Measurements from ENCODE around the gene MMP25.

Gene MMP25

DNA sequence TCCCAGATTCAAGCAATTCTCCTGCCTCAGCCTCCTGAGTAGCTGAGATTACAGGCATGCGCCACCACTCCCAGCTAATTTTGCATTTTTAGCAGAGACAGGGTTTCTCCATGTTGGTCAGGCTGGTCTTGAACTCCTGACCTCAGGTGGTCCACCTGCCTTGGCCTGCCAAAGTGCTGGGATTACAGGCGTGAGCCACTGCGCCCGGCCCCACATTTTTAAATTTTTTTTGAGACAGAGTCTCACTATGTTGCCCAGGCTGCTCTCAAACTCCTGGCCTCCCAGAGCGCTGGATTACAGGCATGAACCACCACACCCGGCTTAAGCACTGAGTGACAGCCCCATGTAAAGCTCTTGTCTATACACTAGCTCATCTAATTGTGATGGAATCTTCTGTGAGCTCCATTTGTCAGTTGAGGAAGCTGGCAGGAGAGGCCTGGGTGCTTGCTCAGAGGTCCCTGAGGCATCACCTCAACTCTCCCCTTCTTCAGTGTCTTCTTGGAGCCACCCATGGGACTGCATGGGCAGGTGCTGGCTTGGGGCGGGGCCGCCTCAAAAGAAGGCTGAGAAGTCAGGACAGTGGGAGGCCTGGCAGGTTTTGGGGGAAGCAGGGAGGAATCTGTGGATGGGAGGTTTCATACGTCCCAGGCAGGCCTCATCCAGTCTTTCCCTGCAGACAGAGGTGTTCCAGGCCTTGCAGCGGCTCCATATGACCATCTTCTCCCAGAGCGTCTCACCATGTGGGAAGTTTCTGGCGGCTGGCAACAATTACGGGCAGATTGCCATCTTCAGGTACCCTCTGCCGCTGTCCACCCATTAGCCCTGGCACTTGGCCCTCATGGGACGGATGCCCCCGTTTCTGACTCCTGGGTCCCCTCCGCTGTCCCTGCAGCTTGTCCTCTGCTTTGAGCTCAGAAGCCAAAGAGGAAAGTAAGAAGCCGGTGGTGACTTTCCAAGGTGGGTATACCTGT is 21.0 kb upstream of the MMP25 start:
- no peaks in the 10 kb centered on the region for H3K27me3 ChIP-seq (ENCODE audit: control insufficient read depth, insufficient read depth, low read length)
- no peak overlapping the region for H2AFZ ChIP-seq
- H3K4me3 ChIP-seq (ENCODE audit: low read depth, low read length), result no peak overlapping the region
- TF ChIP-seq, protein P1, sequence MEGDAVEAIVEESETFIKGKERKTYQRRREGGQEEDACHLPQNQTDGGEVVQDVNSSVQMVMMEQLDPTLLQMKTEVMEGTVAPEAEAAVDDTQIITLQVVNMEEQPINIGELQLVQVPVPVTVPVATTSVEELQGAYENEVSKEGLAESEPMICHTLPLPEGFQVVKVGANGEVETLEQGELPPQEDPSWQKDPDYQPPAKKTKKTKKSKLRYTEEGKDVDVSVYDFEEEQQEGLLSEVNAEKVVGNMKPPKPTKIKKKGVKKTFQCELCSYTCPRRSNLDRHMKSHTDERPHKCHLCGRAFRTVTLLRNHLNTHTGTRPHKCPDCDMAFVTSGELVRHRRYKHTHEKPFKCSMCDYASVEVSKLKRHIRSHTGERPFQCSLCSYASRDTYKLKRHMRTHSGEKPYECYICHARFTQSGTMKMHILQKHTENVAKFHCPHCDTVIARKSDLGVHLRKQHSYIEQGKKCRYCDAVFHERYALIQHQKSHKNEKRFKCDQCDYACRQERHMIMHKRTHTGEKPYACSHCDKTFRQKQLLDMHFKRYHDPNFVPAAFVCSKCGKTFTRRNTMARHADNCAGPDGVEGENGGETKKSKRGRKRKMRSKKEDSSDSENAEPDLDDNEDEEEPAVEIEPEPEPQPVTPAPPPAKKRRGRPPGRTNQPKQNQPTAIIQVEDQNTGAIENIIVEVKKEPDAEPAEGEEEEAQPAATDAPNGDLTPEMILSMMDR (IDR thresholded peaks at IDR 0.05), result no peak
- no peak overlapping the region for H3K4me2 ChIP-seq (ENCODE audit: low read length)
- no peaks in the 10 kb centered on the region for H3K36me3 ChIP-seq (ENCODE audit: control insufficient read depth, insufficient read depth, low read length)
- H3K79me2 ChIP-seq, result no peaks in the 10 kb centered on the region
- H3K9ac ChIP-seq, result no peak overlapping the region
- no peak overlapping the region for H3K27ac ChIP-seq
- peaks cover 15% of the 10 kb centered on the region for H3K4me1 ChIP-seq
- no peaks in the 10 kb centered on the region for H3K9me3 ChIP-seq (ENCODE audit: control insufficient read depth, low read length)

DNA sequence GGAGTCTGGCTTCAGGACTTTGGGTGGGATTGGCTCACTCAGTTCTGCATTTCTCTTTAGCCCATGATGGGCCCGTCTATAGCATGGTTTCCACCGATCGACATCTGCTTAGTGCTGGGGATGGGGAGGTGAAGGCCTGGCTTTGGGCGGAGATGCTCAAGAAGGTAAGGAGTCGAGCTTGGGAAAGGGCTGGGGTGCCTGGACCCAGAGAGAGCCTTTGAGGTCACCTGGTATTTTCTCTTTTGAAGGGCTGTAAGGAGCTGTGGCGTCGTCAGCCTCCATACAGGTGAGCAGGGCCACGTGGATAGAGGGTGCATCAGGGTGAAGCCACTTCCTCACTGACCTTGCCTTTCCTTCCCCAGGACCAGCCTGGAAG is 20.4 kb upstream of the MMP25 start:
- Histone ChIP-seq H3K4me1 (peaks cover 15% of the 10 kb centered on the region), H3K4me3 (ENCODE audit: low read depth, low read length) (no peak overlapping the region), H3K79me2 (no peaks in the 10 kb centered on the region), H3K27me3 (ENCODE audit: control insufficient read depth, insufficient read depth, low read length) (no peaks in the 10 kb centered on the region), H3K9me3 (ENCODE audit: control insufficient read depth, low read length) (no peaks in the 10 kb centered on the region), H3K4me2 (ENCODE audit: low read length) (no peak overlapping the region), H2AFZ (no peak overlapping the region), H3K9ac (no peak overlapping the region), H3K27ac (no peak overlapping the region), H3K36me3 (ENCODE audit: control insufficient read depth, insufficient read depth, low read length) (no peaks in the 10 kb centered on the region)
- TF ChIP-seq, protein P1 (IDR thresholded peaks at IDR 0.05), result no peak

DNA sequence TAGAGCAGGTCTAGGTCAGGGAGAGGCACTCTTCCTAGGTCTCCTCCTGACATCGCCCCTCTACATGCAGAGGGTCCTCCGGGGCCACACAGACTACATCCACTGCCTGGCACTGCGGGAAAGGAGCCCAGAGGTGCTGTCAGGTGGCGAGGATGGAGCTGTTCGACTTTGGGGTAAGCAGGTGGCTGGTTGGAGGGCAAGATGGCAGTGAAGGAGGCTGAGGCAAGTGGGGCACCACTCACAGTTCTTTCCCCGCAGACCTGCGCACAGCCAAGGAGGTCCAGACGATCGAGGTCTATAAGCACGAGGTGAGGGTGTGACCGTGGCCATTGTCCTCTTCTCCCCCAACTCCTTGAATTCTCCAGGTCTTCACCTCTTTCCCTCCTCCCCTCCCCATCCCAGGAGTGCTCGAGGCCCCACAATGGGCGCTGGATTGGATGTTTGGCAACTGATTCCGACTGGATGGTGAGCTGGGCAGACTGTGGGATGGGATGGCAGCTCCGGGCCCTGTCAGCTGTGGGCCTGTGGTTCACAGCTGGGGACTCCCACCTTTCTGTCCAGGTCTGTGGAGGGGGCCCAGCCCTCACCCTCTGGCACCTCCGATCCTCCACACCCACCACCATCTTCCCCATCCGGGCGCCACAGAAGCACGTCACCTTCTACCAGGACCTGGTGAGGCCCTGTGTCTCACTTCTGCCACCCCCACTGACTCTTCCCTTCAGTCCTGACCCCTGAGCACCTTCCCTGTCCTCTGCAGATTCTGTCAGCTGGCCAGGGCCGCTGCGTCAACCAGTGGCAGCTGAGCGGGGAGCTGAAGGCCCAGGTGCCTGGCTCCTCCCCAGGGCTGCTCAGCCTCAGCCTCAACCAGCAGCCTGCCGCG is 19.5 kb upstream of the MMP25 start:
- TF ChIP-seq, protein P1 (IDR thresholded peaks at IDR 0.05), result no peak
- H3K79me2 ChIP-seq, result no peaks in the 10 kb centered on the region

DNA sequence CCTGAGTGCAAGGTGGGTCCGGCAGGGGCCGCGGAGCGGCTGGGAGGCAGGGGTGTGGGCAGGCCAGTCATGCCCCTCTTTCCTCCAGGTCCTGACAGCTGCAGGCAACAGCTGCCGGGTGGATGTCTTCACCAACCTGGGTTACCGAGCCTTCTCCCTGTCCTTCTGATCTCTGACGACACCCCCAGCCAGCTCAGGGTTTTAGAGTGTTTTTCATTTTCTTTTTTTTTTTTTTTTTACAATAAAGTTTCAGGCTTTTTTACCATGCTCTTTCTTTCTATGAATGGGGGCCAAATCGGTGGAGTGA is 18.9 kb upstream of the MMP25 start:
- Histone ChIP-seq H3K9me3 (ENCODE audit: control insufficient read depth, low read length) (no peaks in the 10 kb centered on the region), H2AFZ (no peak overlapping the region), H3K79me2 (no peaks in the 10 kb centered on the region), H3K4me2 (ENCODE audit: low read length) (no peak overlapping the region), H3K9ac (no peak overlapping the region), H3K27ac (no peak overlapping the region), H3K27me3 (ENCODE audit: control insufficient read depth, insufficient read depth, low read length) (no peaks in the 10 kb centered on the region), H3K4me3 (ENCODE audit: low read depth, low read length) (no peak overlapping the region), H3K36me3 (ENCODE audit: control insufficient read depth, insufficient read depth, low read length) (no peaks in the 10 kb centered on the region), H3K4me1 (peaks cover 8% of the 10 kb centered on the region)
- TF ChIP-seq, protein P1 (IDR thresholded peaks at IDR 0.05), result no peak

More for the DNA sequence above, 19.5 kb upstream of the MMP25 start:
- Histone ChIP-seq H2AFZ (no peak overlapping the region), H3K4me3 (ENCODE audit: low read depth, low read length) (no peak overlapping the region), H3K9ac (no peak overlapping the region), H3K27me3 (ENCODE audit: control insufficient read depth, insufficient read depth, low read length) (no peaks in the 10 kb centered on the region), H3K9me3 (ENCODE audit: control insufficient read depth, low read length) (no peaks in the 10 kb centered on the region), H3K36me3 (ENCODE audit: control insufficient read depth, insufficient read depth, low read length) (no peaks in the 10 kb centered on the region), H3K4me1 (peaks cover 10% of the 10 kb centered on the region), H3K27ac (no peak overlapping the region), H3K4me2 (ENCODE audit: low read length) (no peak overlapping the region)
